Amygdala (tissue), 56 donors: Measurements from ENCODE around the gene CACNG6.

ENCODE experiments used
- DNase-seq, 56 donors: peaks; one replicate each; lab custom pipeline; 2025; lab: John Stamatoyannopoulos, UW

CACNG6 gene

GRCh38 chr19:54035215-54036178, 44.1 kb downstream of the CACNG6 start:
- peak in 19 of 56 donors; percentile 1 to 57 (median 22) for DNase-seq

DNA sequence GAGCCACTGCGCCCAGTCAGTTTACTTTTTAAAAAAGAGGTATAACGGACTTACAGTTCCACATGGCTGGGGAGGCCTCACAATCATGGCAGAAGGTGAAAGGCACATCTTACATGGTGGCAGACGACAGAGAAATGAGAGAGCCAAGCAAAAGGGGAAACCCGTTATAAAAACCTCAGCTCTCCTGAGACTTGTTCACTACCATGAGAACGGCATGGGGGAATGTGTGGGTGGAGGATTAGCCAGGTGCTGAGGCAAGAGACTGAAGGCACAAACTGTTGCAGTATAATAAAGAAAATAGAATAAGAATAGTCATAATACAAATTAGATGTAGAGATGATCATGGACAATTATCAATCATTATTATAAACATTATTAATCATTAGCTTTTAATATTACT, 45.1 kb downstream of the CACNG6 start:
- peak in 2 of 56 donors; percentile 4 to 9 for DNase-seq

DNA sequence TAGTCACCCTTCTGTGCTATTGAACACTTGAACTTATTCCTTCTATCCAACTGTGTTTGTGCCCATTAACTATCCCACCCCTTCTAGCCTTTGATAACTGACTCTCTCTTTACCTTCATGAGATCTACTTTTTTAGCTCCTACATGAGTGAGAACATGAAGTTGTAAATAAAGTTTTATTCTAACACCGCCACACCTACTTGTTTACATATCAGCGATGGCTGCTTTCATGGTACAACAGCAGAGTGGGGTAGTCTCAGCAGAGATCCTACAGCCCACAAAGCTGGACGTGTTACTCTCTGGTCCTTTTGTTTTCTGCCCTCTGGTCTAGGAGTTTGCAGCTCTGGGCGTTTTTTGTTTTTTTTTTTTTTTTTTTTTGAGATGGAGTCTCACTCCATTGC, 48.6 kb downstream of the CACNG6 start:
- DNase-seq: no peak

- no peak for DNase-seq
Measured at GRCh38 chr19:54041969-54042606, 50.7 kb downstream of the CACNG6 start.

DNA sequence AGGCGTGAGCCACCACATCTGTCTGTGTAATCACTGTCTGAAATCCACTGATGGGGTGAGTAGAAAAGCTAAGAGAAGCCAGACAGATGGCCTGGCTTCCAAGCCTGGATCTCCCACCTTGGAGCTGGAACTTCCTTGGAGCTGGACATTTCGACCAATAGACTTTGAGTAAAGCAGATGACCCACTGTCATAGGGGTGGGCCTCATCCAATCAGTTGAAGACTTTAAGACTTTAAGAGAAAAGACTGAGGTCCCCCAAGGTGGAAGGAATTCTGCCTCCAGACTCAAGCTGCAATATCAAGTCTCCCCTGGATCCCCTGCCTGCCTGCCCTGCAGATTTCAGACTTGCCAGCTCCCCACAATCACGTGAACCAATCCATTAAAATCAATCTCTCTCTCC, 51.6 kb downstream of the CACNG6 start:
- no peak for DNase-seq

- DNase-seq: no peak
Measured at GRCh38 chr19:54045771-54046170, 54.3 kb downstream of the CACNG6 start.

GRCh38 chr19:54047616-54048015, 56.2 kb downstream of the CACNG6 start:
- no peak for DNase-seq
